GM18951 (cell line): ENCODE data around the gene NR6A1.

ENCODE experiments used
- POLR2A ChIP-seq: IDR thresholded peaks from 4 replicates; pipeline ENCODE4 v1.6.1; 2011; ENCODE audit warnings: mild to moderate bottlenecking; ENCODE audit not compliant: insufficient read length, insufficient read depth; ENCODE audit errors: extremely low read depth
- in situ Hi-C: fragments of 300-500 bp; cut with MboI; formaldehyde crosslinking; loops from one replicate; pipeline ENCODE4 v1.12.0; 2022; ENCODE audit warnings: low sequenced_read_pairs, mixed read lengths, inconsistent platforms; ENCODE audit not compliant: unreplicated experiment

NR6A1 gene

DNA sequence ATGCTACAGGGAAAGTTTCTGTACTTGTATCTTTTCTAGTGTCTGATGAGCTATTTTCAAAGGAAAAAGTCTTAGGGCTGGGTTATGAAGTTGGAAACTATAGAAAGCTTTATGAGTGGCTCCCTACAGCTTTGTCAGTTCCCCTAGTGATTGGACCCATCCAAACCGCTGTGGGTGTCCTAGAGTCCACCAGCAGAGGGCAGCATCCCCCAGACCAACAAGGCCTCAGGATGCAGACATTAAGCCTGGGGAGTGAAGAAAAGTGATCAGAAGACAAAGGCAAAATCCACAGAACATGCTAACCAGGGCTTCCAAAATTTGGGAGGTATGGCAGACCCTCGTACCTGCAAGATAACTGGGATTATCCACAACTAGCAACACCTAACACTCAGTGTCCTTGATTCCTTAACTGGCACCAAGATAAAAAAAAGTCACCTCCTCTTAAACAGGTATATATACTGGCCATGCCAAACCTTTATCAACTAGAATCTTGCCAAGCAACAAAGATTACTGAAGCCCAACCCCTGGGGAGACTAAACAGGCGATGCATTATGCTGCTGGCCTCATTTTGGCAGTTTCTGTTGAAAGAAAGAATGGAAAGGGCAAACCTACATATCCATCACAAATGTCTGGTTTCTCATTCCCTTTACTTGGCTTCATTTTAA, 153.5 kb downstream of the NR6A1 start:
- no peak for TF ChIP-seq POLR2A
- in situ Hi-C loops: loop anchor here (5.0 kb wide), 1 partner anchor 95 kb away; no protein-coding TSS in a partner anchor

DNA sequence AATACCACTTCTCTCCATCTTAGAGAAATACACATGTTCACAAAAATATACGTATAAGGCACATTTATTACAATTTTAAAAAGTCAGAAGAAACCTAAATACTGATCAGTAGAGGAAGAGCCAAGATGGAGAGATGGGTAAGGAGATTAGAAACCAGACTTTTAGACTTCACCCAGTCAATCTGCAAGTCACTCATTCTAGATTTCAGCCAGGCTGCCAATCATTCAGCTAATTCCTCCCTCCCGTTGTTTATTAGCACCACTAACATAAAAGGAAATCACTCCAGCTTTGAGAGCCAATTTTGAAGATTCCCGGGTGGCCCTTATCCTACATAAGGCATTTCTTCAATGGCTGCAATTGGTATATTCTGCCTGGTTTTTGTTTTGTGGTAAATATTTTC, 154.2 kb downstream of the NR6A1 start:
- in situ Hi-C loops: loop anchor here (5.0 kb wide), 1 partner anchor 95 kb away; no protein-coding TSS in a partner anchor

DNA sequence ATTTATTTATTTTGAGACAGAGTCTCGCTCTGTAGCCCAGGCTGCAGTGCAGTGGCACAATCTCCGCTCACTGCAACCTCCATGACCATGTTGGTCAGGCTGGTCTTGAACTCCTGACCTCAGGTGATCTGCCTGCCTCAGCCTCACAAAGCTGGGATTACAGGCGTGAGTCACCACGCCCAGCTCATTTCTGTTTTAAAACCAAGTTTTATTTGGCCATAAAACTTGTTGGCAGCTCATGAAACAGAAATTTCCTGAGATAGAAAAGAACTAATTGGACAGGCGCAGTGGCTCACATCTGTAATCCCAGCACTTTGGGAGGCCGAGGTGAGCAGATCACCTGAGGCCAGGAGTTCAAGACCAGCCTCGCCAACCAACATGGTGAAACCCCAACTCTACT, 155.3 kb downstream of the NR6A1 start:
- in situ Hi-C loops: loop anchor here (5.0 kb wide), 1 partner anchor 96 kb away; no protein-coding TSS in a partner anchor

More for the DNA sequence above, 154.2 kb downstream of the NR6A1 start:
- TF ChIP-seq POLR2A: no peak

DNA sequence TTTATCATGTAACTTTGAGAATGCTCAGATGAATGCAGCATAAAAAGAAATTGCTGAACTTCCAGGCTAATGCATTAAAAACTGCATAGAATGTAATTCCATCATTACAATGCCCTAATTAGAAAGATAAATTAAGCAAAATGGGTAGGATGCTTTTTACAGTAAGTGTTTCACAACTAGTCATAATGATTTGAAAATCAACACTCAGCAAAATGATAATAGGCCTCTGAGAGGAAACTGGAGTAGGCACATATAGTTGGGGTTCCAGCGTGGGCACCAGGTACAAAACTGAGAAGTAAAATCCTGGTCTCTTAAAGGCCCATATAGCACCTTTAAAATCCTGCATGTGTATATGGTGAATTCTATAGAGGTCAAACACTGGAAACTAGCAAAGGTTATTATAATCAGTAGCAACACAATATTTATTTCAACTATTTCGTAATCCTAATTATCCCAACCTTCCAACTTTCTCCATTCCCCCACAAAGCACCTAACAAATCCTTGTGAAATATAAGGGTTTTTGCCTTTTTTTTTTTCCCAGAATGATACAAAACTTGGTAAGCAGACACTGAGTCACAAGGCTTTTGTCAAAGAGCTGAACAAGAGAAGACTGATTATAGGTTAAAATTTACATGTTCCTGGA, 155.9 kb downstream of the NR6A1 start:
- no peak for TF ChIP-seq POLR2A
- in situ Hi-C loops: loop anchor here (5.0 kb wide), 1 partner anchor 97 kb away; no protein-coding TSS in a partner anchor

DNA sequence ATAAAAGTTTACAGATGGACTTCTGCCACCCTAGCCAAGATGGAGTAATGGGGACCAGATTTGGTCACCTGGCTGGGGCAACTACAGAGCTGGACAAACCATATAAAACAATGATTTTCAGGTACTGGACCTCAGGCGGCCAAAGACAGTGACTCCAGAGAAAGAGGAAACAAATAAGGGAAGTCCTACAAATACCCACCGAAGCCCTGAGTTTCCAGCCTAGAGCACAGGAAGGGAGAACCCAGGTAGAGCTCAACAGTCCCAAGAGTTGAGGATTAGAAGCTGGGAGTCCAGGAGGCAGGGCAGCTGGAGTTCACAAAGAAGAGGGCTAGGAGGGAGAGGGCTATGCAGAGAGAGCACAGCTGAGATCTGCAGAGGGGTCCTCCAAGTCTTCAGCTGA, 157.3 kb downstream of the NR6A1 start:
- no peak for TF ChIP-seq POLR2A
- in situ Hi-C loops: no loop called here

DNA sequence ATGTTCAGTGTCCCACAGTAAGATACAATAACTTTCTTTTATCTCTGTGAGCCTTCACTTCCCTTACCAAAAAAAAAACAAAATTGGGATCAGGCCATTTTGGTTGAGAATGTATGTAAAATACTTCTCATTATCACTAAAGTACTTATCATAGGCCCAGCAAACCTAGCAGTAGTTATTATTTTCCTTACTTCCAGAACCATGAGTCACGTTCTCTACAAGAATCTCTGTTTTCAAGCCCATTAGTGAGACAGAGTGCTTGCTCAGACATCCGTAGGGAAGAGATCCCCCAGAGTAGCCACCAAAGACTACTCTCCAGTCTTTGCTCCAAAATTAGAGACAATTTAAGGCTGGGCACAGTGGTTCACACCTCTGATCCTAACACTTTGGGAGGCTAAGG, 160.0 kb downstream of the NR6A1 start:
- TF ChIP-seq POLR2A: no peak
- in situ Hi-C loops: no loop called here

DNA sequence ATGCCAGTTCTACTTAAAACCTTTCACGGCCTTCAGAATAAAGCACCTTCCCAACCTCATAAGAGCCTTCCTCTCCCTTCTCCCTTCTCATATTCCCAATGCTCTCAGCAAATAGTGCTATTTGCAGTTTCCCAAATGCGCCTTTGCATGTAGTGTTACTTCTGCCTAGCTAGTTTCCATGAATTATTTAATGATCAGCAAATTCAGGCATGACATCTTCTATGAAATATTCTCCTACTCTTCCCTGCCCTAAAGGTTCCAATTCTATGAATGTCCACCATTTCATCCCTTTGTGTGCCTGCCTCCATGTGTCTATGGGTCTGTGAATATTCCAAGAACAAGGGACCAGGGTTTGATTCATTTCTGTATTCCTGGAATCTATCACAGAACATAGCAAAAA, 165.1 kb downstream of the NR6A1 start:
- TF ChIP-seq POLR2A: no peak
- in situ Hi-C loops: no loop called here

DNA sequence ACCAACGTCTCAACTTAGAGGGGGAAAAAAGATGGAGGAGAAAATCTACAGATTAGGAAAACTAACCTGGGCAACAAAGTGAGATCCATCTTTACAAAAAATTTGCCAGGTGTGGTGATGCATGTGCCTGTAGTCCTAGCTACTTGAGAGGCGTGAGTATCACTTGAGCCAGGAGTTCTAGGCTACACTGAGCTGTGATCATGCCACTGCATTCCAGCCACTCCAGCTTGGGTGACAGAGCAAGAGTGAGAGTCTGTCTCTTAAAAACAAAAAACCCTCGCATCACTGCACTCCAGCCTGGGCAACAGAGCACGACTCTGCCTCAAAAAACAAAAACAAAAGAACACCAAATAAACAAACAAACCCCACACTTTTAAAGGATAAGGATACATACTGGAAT, 165.9 kb downstream of the NR6A1 start:
- in situ Hi-C loops: no loop called here
- no peak for TF ChIP-seq POLR2A

DNA sequence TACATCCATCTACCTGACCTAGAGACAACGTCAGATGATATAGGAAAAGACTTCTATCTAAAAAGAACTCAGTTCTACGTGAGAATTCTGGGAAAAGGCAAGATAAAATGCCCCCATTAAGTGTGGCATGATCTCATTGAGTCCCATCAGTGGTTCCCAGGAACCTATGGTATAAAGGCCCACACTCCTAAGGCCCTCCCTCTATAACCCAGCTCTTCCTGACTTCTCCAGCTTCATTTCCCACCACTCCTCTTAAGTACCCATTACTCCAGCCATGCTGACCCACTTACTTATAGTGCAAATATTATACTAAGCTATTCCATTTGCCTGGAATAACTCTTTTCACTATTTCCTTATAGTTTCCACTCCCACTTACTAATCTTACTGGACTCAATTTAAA, 168.5 kb downstream of the NR6A1 start:
- in situ Hi-C loops: no loop called here
- no peak for TF ChIP-seq POLR2A

DNA sequence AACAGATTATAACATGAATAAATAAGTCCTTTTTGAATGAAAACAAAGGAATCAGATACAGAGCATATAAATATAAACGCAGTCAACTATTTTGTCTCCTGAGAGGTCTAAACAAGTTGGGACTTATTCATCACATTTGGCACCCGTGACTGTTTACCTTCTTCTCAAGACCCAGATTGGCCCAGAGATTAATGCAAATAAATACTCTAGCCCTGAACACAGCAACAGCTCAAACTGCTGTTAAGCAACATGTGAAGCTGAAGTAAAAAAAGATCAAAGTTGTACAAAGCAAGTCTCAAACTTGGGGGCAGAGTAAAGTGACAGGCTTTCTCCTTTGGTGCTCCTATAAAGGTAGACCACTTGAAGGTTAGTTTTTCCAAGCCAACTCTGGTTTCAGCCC, 168.9 kb downstream of the NR6A1 start:
- no peak for TF ChIP-seq POLR2A

DNA sequence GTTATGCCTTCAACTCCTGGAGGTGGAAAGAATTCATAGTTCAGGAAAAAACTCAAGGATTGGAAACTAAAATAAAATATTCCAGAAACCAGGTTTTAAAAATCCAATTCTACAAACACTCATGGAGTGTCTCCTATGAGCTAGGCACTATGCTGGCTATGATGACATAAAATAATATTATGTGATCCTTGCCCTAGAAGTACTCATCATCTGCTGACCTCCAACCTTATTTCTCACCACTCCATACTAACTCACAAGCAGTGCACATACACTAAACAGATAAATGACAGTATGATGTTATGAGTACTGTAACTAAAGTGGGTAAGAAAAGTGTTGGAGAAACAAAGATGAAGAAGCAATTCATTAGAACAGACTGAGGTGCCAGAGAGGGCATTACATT, 170.7 kb downstream of the NR6A1 start:
- in situ Hi-C loops: no loop called here
- no peak for TF ChIP-seq POLR2A

More for the DNA sequence above, 168.9 kb downstream of the NR6A1 start:
- in situ Hi-C loops: no loop called here

DNA sequence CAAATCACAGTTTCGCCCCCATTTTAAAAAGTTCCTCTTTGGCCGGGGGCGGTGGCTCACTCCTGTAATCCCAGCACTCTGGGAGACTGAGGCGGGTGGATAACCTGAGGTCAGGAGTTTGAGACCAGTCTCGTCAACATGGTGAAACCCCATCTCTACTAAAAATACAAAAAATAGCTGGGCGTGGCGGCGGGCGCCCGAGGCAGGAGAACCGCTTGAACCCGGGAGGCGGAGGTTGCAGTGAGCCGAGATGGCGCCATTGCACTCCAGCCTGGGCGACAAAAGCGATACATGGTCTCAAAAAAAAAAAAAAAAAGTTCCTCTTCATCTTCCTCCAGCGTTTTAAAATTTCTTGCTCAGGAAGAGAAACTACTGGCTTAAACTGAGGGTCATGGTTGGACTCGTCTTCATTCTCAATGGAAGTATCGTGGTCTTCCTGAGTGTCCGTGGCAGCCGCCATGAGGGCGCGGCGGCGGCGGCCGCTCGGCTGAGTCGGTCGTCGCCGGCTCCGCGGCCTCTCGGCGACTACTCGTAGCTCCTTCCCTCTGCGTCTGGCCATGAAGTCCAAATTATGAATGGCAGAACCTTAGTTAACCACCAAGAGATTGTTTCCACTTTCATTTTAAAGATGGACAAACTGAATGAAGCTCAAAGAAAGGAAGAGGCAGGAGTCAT, 171.9 kb downstream of the NR6A1 start:
- no peak for TF ChIP-seq POLR2A
- in situ Hi-C loops: no loop called here

DNA sequence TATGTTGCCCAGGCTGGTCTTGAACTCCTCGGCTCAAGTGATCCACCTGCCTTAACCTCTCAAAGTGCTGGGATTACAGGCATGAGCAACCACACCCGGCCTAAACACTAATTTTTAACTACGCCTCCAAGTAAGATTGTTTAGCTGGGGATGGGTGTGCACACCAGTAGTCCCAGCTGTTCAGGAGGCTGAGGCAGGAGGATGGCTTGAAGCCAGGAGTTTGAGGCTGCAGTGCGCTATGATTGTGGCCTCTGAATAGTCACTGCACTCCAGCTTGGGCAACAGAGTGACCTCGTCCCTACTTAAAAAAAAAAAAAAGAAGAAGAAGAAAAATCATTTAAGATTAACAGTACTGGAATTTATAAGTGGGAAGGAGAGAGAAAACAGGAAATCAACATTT, 173.1 kb downstream of the NR6A1 start:
- TF ChIP-seq POLR2A: no peak
- in situ Hi-C loops: no loop called here

DNA sequence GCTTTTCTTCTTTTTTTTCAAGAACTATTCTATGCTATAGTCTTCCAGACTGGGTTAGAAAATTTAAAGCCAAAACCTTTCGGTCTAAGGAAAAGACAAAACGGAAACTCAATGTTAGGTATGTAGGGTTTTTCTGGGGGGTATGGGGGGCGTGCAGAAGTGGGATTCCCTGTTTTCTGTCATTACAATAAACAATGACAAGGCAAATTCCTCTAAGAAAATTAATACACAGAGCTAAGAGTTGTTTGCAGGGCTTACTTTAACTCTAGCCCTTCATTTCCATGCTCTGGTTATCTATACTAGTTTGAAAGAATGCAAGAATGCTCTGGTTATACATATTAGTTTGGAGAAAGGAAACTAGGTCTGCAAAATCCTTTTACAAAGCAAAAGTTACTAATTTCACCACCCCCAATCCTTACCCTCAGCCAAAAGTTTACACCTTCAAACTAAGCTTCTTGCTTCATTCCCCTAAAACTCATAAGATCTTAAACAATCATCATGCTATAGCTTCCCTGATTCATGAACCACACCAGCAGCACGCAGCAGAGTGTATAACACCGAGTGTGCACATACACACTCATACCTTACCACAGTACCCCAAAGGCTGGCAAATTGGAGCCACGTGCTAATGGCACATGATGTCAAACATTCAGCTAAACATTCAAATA, 174.8 kb downstream of the NR6A1 start:
- in situ Hi-C loops: no loop called here
- no peak for TF ChIP-seq POLR2A

DNA sequence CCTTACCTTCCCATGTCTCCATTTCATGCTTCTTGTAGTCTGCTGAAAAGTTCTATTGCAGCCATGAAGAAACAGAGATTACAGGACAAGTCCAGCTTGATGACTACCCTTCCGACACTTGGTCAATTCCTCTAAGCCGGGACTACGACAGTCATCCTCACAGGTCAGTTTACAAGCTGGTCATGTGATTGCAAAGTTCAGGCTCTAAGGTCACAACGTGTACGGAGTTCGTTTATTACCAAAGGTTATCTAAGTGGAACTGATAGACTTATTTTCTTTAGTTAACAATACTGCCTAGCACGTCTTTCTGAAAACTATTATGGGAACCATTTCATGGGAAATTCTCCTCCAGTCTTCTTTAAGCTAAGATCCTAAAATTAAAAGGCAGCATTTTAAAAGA, 175.4 kb downstream of the NR6A1 start:
- in situ Hi-C loops: no loop called here
- no peak for TF ChIP-seq POLR2A
